GM23338 (cell line): ENCODE data around the gene GRM4. TPM values are rescaled to one million over a fixed set of nuclear protein-coding genes. Genes with fewer than 3 reads are reported as not detected.

Experiments used
- ATAC-seq: fragments of 200-7000 bp; cut with Tn5 transposase; 3 replicates; pipeline ENCODE4 v1.9.1; 2020
- DNase-seq: peaks from one replicate; pipeline ENCODE4 v3.0.0-alpha.2; 2015; ENCODE audit warnings: low spot score
- H2AFZ ChIP-seq: fragments of 200-600 bp; sonication (generic); 2 replicates; pipeline ENCODE4 v1.8.0; 2016; ENCODE audit warnings: antibody characterized with exemption, mild to moderate bottlenecking, moderate library complexity
- H3F3A ChIP-seq: fragments of 200-600 bp; sonication (generic); replicated peaks from 2 replicates; pipeline ENCODE4 v1.8.0; 2017; ENCODE audit warnings: antibody characterized with exemption, mixed run types, low read depth
- H3K27ac ChIP-seq: fragments of 200-600 bp; sonication (generic); 2 replicates; pipeline ENCODE4 v1.6.1; 2016; ENCODE audit warnings: low read depth
- H3K27me3 ChIP-seq: fragments of 200-600 bp; sonication (generic); 2 replicates; pipeline ENCODE4 v1.8.0; 2016; ENCODE audit warnings: mild to moderate bottlenecking, mixed run types, moderate library complexity; ENCODE audit not compliant: insufficient read depth
- H3K36me3 ChIP-seq: fragments of 200-600 bp; sonication (generic); 2 replicates; pipeline ENCODE4 v1.8.0; 2016; ENCODE audit warnings: mild to moderate bottlenecking; ENCODE audit not compliant: insufficient read depth
- H3K4me1 ChIP-seq: fragments of 200-600 bp; sonication (generic); 2 replicates; pipeline ENCODE4 v1.8.0; 2016; ENCODE audit warnings: mild to moderate bottlenecking, moderate library complexity; ENCODE audit not compliant: insufficient read depth
- H3K4me2 ChIP-seq: fragments of 200-600 bp; sonication (generic); 2 replicates; pipeline ENCODE4 v1.7.1; 2017; ENCODE audit warnings: mixed run types
- H3K4me3 ChIP-seq: fragments of 200-600 bp; sonication (generic); 2 replicates; pipeline ENCODE4 v1.6.1; 2016; ENCODE audit warnings: mixed run types
- H3K79me2 ChIP-seq: fragments of 200-600 bp; sonication (generic); replicated peaks from 2 replicates; pipeline ENCODE4 v1.8.0; 2017; ENCODE audit warnings: mild to moderate bottlenecking; ENCODE audit not compliant: insufficient read depth
- H3K9me2 ChIP-seq: fragments of 200-600 bp; sonication (generic); 2 replicates; pipeline ENCODE4 v1.8.0; 2017; ENCODE audit not compliant: insufficient read depth
- H4K20me1 ChIP-seq: fragments of 200-600 bp; sonication (generic); replicated peaks from 2 replicates; pipeline ENCODE4 v1.8.0; 2017; ENCODE audit warnings: mild to moderate bottlenecking; ENCODE audit not compliant: insufficient read depth
- H3K27ac Mint-ChIP-seq: 2 replicates; pipeline ENCODE4 v1.8.0; 2020; ENCODE audit warnings: inconsistent platforms, mild to moderate bottlenecking, moderate library complexity, mixed read lengths
- H3K27me3 Mint-ChIP-seq: 3 replicates; pipeline ENCODE4 v1.8.0; 2022; ENCODE audit warnings: low read depth, mild to moderate bottlenecking, moderate library complexity, mixed read lengths, inconsistent platforms; ENCODE audit not compliant: insufficient read depth, poor library complexity
- H3K36me3 Mint-ChIP-seq: 3 replicates; pipeline ENCODE4 v1.8.0; 2021; ENCODE audit warnings: low read depth, mild to moderate bottlenecking, inconsistent platforms, moderate library complexity, mixed read lengths
- H3K4me1 Mint-ChIP-seq: 3 replicates; pipeline ENCODE4 v1.8.0; 2020; ENCODE audit warnings: mild to moderate bottlenecking, inconsistent platforms, mixed read lengths
- H3K4me3 Mint-ChIP-seq: 3 replicates; pipeline ENCODE4 v1.8.0; 2021; ENCODE audit warnings: moderate library complexity, mild to moderate bottlenecking, inconsistent platforms, mixed read lengths
- H3K9me3 Mint-ChIP-seq: 3 replicates; pipeline ENCODE4 v1.8.0; 2020; ENCODE audit warnings: moderate library complexity, mild to moderate bottlenecking, inconsistent platforms, mixed read lengths
- CREB1 ChIP-seq: fragments of 250-450 bp; sonication (Bioruptor Pico); IDR thresholded peaks from 2 replicates; pipeline ENCODE4 v1.5.0; 2020; ENCODE audit warnings: low read depth, mild to moderate bottlenecking, moderate library complexity
- EZH2phosphoT487 ChIP-seq: fragments of 200-600 bp; sonication (generic); IDR thresholded peaks from one replicate; pipeline ENCODE4 v1.8.1; 2018; ENCODE audit warnings: antibody characterized with exemption; ENCODE audit not compliant: unreplicated experiment
- NANOG ChIP-seq: IDR thresholded peaks from 2 replicates; pipeline ENCODE4 v1.6.1; 2016; ENCODE audit warnings: antibody characterized with exemption, borderline replicate concordance
- POLR2AphosphoS5 ChIP-seq: IDR thresholded peaks from 2 replicates; pipeline ENCODE4 v1.6.1; 2016; ENCODE audit warnings: antibody characterized with exemption, low read depth
- STAT1 ChIP-seq: IDR thresholded peaks from one replicate; pipeline ENCODE4 v1.6.1; 2016; ENCODE audit warnings: antibody characterized with exemption; ENCODE audit not compliant: unreplicated experiment
- ZNF331 ChIP-seq: fragments of 250-450 bp; sonication (Bioruptor Pico); IDR thresholded peaks from 2 replicates; pipeline ENCODE4 v1.5.0; 2020; ENCODE audit warnings: low read depth, mild to moderate bottlenecking, moderate library complexity
- polyA plus RNA-seq: library from polyadenylated mRNA; unstranded; fragments of >200 nt; fragmentation: Nextera tagmentation; extraction: Ambion mirVana; gene quantifications from 2 replicates; pipeline ENCODE4 v1.2.1, GENCODE V29; 2016
- total RNA-seq: library from RNA; depleted of rRNA; stranded (reverse); fragments of >200 nt; shearing (Covaris generic); gene quantifications from 2 replicates; pipeline ENCODE4 v1.2.3, GENCODE V29; 2014
- TF ChIP-seq, protein P1 (sequence below): IDR thresholded peaks from 2 replicates; pipeline ENCODE4 v1.6.1; 2016; ENCODE audit warnings: antibody characterized with exemption
- TF ChIP-seq, protein P2 (sequence below): IDR thresholded peaks from one replicate; pipeline ENCODE4 v1.6.1; 2018; ENCODE audit warnings: antibody characterized with exemption; ENCODE audit not compliant: unreplicated experiment
- TF ChIP-seq, protein P3 (sequence below), 2 experiments: fragments of 200-600 bp in 1 of 2; sonication (generic) in 1 of 2; conservative IDR thresholded peaks; 2 replicates each; pipeline versions ENCODE4 v1.5.1 to v1.6.1; 2016 to 2017; ENCODE audit warnings: antibody characterized with exemption in 2 of 2, low read depth in 2 of 2, mild to moderate bottlenecking in 2 of 2, moderate library complexity in 1 of 2

GRM4 gene
- total and polyA plus RNA-seq, 2 experiments from 2014 or later = 7.0 to 30.6 TPM

DNA sequence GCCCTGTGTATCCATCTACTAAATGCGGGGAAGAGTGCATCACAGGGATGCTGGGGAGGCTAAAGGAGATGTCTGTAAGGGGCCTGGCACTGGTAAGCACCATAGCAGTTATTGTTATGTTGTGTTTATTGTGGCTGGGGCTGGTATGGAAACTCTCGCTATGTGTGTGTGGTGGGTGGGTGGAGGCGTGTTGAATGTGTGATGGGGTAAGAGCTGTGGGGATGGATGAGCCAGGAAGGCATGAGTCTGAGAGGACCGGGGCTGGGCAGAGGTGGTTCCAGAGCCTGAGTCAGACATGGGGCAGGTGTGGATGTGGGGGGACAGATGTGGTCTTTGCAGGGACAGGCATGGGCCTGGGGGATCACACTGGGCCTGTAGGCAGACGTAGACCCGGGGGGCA lies 88.1 kb downstream of the GRM4 start:
- peaks cover 3% of the 10 kb centered on the region; the same call in 2 of the 3 replicates for H3K36me3 Mint-ChIP-seq
- TF ChIP-seq NANOG = no peak
- TF ChIP-seq ZNF331 (CRISPR knock-in tag) = no peak
- no peak for TF ChIP-seq CREB1
- no peak for TF ChIP-seq EZH2phosphoT487
- TF ChIP-seq, protein P1, sequence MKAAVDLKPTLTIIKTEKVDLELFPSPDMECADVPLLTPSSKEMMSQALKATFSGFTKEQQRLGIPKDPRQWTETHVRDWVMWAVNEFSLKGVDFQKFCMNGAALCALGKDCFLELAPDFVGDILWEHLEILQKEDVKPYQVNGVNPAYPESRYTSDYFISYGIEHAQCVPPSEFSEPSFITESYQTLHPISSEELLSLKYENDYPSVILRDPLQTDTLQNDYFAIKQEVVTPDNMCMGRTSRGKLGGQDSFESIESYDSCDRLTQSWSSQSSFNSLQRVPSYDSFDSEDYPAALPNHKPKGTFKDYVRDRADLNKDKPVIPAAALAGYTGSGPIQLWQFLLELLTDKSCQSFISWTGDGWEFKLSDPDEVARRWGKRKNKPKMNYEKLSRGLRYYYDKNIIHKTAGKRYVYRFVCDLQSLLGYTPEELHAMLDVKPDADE = no peak
- TF ChIP-seq, protein P2, sequence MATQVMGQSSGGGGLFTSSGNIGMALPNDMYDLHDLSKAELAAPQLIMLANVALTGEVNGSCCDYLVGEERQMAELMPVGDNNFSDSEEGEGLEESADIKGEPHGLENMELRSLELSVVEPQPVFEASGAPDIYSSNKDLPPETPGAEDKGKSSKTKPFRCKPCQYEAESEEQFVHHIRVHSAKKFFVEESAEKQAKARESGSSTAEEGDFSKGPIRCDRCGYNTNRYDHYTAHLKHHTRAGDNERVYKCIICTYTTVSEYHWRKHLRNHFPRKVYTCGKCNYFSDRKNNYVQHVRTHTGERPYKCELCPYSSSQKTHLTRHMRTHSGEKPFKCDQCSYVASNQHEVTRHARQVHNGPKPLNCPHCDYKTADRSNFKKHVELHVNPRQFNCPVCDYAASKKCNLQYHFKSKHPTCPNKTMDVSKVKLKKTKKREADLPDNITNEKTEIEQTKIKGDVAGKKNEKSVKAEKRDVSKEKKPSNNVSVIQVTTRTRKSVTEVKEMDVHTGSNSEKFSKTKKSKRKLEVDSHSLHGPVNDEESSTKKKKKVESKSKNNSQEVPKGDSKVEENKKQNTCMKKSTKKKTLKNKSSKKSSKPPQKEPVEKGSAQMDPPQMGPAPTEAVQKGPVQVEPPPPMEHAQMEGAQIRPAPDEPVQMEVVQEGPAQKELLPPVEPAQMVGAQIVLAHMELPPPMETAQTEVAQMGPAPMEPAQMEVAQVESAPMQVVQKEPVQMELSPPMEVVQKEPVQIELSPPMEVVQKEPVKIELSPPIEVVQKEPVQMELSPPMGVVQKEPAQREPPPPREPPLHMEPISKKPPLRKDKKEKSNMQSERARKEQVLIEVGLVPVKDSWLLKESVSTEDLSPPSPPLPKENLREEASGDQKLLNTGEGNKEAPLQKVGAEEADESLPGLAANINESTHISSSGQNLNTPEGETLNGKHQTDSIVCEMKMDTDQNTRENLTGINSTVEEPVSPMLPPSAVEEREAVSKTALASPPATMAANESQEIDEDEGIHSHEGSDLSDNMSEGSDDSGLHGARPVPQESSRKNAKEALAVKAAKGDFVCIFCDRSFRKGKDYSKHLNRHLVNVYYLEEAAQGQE = no peak
- TF ChIP-seq POLR2AphosphoS5 = no peak
- no peak for ATAC-seq
- H3K4me3 ChIP-seq = no peak overlapping the region
- H3K9me2 ChIP-seq = no peaks in the 10 kb centered on the region
- no peaks in the 10 kb centered on the region for H3K9me3 Mint-ChIP-seq
- no peaks in the 10 kb centered on the region for H3K27me3 ChIP-seq
- H3K27ac Mint-ChIP-seq = no peak overlapping the region
- H4K20me1 ChIP-seq = no peaks in the 10 kb centered on the region; the same call in 1 of the 2 replicates
- no peaks in the 10 kb centered on the region; the same call in 1 of the 2 replicates for H3K36me3 ChIP-seq
- no peaks in the 10 kb centered on the region; the same call in 1 of the 2 replicates for H3F3A ChIP-seq
- no peak overlapping the region for H3K4me2 ChIP-seq
- no peaks in the 10 kb centered on the region for H3K79me2 ChIP-seq
- peaks cover 34% of the 10 kb centered on the region for H3K27me3 Mint-ChIP-seq
- H2AFZ ChIP-seq = no peak overlapping the region
- no peak overlapping the region; the same call in 2 of the 3 replicates for H3K4me3 Mint-ChIP-seq
- H3K4me1 ChIP-seq = peaks cover 24% of the 10 kb centered on the region
- peaks cover 27% of the 10 kb centered on the region for H3K4me1 Mint-ChIP-seq
- no peak for DNase-seq
- no peak overlapping the region for H3K27ac ChIP-seq

DNA sequence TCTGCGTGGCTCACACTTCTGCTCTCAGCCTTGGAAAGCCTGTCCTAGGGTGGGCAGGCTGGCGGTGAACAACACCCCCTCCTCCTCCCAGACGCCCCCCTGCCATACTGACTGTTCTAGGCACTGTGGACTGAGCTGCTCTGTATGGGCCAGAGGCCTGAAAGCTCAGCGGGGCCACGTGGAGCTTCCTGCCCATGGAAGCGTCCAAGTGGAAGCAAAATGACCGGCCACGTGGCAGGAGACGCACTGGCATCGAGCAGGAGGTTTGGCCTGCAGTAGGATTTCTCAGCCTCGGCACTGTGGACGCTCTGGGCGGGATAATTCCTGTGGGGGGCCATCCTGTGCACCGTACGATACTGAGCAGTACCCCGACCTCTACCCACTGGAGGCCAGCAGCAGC lies 88.7 kb downstream of the GRM4 start:
- ATAC-seq (no peak), DNase-seq (no peak)
- H3K4me1 Mint-ChIP-seq = peaks cover 27% of the 10 kb centered on the region
- no peaks in the 10 kb centered on the region for H3K27me3 ChIP-seq
- H3K4me1 ChIP-seq = peaks cover 24% of the 10 kb centered on the region
- H3K36me3 Mint-ChIP-seq = peaks cover 3% of the 10 kb centered on the region; the same call in 2 of the 3 replicates
- H3K4me2 ChIP-seq = no peak overlapping the region
- H3K9me2 ChIP-seq = no peaks in the 10 kb centered on the region
- no peak overlapping the region for H3K4me3 ChIP-seq
- no peaks in the 10 kb centered on the region for H3K79me2 ChIP-seq
- H4K20me1 ChIP-seq = no peaks in the 10 kb centered on the region; the same call in 1 of the 2 replicates
- no peaks in the 10 kb centered on the region; the same call in 1 of the 2 replicates for H3F3A ChIP-seq
- no peaks in the 10 kb centered on the region; the same call in 1 of the 2 replicates for H3K36me3 ChIP-seq
- H3K9me3 Mint-ChIP-seq = no peaks in the 10 kb centered on the region
- no peak overlapping the region for H3K27ac Mint-ChIP-seq
- H3K4me3 Mint-ChIP-seq = no peak overlapping the region
- no peak overlapping the region for H2AFZ ChIP-seq
- no peak overlapping the region for H3K27ac ChIP-seq
- H3K27me3 Mint-ChIP-seq = peaks cover 31% of the 10 kb centered on the region
- TF ChIP-seq, protein P1 = no peak
- no peak for TF ChIP-seq CREB1
- no peak for TF ChIP-seq NANOG
- TF ChIP-seq, protein P3, sequence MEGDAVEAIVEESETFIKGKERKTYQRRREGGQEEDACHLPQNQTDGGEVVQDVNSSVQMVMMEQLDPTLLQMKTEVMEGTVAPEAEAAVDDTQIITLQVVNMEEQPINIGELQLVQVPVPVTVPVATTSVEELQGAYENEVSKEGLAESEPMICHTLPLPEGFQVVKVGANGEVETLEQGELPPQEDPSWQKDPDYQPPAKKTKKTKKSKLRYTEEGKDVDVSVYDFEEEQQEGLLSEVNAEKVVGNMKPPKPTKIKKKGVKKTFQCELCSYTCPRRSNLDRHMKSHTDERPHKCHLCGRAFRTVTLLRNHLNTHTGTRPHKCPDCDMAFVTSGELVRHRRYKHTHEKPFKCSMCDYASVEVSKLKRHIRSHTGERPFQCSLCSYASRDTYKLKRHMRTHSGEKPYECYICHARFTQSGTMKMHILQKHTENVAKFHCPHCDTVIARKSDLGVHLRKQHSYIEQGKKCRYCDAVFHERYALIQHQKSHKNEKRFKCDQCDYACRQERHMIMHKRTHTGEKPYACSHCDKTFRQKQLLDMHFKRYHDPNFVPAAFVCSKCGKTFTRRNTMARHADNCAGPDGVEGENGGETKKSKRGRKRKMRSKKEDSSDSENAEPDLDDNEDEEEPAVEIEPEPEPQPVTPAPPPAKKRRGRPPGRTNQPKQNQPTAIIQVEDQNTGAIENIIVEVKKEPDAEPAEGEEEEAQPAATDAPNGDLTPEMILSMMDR (conservative IDR thresholded peaks at IDR 0.05; ENCODE audit: low read depth in 2 of 2) = no peak
- TF ChIP-seq ZNF331 (CRISPR knock-in tag) = no peak
- TF ChIP-seq, protein P2 = no peak
- TF ChIP-seq POLR2AphosphoS5 = no peak
- no peak for TF ChIP-seq STAT1
